Measurements from ENCODE around the gene SIRT7. TPM values are rescaled to one million over a fixed set of nuclear protein-coding genes. Genes with fewer than 3 reads are reported as not detected.
A peak's percentile ranks its signal among the peaks of the same experiment; 100 is the strongest.
"Not testable (repeated sequence)": the region's sequence is repeated elsewhere in the genome, so short reads cannot be mapped to it uniquely, and the experiment has no call there.

Gene SIRT7
- total RNA-seq, 1 donor from 2014 or later, result 8.0 TPM

DNA sequence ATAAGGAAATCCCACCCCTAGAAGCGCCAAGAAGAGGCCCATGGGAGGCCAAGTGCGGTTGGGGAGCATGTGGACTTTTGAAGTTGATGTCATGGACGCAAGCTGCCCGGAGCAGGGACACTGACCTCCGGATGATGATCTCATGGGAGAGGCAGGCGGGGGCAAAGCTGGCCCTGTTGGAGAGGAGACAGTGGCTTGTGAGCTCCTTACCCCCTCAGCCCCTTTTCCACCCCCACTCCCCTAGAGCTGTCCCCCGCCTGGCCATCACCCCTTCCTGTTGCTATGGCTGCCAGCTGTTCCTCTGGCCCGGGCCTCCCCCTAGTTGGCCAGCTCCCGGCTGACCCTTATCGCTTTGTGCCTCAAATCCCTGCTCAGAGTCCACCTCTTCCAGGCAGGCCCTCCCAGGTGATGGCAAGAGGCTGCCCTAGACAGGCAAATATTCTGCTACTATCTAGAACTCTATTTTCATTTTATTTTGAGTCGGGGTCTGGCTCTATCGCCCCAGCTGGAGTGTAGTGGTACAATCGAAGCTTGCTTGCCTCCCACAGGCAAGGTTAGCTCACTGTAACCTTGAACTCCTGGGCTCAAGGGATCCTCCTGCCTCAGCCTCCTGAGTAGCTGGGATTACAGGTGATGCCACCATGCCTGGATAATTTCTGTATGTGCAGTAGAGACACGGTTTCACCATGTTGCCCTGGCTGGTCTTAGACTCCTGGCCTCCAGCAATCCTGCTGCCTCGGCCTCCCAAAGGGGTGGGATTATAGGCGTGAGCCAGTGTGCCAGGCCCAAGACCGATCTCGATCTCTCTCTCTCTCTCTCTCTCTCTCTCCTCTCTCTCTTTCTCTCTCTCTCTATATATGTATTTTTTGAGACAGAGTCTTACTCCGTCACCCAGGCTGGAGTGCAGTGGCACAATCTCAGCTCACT is 36.4 kb upstream of the SIRT7 start:
- no peak for DNase-seq

DNA sequence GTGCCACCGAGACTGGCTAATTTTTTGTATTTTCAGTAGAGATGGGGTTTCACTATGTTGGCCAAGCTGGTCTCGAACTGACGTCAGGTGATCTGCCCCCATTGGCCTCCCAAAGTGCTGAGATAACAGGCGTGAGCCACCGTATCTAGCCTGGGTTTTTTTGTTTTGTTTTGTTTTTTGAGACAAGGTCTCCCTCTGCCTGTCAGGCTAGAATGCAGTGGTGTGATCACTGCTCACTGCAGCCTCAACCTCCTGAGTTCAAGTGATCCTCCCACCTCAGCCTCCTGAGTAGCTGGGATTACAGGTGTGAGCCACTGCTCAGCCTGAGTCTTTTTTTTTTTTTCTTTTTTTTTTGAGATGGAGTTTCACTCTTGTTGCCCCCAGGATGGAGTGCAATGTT is 35.5 kb upstream of the SIRT7 start:
- DNase-seq, result not testable (repeated sequence)

DNA sequence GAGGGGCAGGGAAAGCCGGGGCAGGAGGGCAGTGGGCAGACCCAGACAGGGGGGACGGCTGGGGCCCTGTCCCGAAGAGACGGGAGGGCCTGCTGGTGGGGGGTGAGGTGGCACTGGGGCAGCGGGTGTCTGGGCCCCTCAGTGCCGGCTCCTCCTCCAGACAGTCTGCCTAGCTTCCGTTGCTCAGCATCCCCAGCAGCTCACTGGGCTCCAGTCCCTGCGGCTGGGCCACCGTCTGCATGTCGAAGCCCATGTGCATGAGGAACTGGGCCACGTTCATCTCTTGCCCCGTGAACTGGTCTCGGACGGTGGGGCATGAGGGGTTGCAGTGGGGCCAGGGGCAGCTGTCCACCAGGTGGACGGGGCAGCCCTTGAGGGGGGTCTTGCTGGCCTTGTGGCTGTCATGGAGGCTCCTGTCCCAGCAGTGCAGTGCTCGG is 34.8 kb upstream of the SIRT7 start:
- DNase-seq, result no peak

DNA sequence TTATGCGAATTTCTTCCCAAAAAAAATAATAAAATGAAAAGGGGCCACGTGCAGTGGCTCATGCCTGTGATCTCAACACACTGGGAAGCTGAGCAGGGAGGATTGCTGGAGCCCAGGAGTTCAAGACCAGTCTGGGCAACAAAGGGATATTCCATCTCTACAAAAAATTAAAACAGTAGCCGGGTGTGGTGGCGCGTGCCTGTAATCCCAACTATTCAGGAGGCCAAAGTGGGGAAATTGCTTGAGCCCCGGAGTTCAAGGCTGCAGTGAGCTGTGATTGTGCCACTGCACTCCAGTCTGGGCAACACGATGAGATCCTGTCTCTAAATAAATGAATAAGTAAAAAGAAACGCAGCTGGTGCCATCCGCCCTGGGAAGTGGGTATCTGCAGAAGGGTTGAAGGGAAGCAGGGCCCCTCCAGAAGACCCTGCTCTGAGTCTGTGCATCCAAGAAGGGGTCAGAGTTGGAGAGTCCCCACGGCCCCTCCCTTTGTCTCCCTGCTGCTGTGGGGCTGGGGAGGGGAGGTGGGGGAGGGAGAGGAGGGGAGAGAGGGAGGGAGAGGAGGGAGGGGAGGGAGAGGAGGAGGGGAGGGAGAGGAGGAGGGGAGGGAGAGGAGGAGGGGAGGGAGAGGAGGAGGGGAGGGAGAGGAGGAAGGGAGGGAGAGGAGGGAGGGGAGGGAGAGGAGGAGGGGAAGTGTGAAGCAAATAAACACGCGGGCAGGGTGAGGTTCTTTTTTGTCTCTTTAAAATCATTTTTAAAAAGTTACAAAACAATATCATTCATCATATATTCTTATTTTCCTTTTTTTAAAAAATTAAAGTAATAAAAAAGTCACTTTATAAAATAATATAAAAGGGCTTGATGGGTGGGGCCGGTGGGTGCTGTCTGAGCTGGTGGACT is 34.1 kb upstream of the SIRT7 start:
- no peak for DNase-seq

DNA sequence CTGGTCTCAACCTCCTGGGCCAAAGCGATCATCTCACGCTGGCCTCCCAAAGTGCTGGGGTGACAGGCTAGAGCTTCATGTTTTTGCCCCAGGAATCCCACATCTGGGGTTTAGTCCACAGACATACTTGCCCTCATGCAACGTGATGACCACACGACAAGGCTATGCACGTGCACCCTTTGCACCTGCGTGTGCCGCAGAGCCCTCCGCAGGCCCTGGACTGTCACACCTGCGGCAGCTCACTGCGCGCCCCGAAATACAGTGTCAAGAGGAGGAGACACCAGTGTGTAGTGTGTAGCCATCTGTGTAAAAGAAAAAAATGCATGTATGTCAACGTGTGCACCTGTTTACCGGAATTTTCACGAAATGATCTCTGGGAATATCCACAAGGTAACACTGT is 32.5 kb upstream of the SIRT7 start:
- DNase-seq, result no peak

DNA sequence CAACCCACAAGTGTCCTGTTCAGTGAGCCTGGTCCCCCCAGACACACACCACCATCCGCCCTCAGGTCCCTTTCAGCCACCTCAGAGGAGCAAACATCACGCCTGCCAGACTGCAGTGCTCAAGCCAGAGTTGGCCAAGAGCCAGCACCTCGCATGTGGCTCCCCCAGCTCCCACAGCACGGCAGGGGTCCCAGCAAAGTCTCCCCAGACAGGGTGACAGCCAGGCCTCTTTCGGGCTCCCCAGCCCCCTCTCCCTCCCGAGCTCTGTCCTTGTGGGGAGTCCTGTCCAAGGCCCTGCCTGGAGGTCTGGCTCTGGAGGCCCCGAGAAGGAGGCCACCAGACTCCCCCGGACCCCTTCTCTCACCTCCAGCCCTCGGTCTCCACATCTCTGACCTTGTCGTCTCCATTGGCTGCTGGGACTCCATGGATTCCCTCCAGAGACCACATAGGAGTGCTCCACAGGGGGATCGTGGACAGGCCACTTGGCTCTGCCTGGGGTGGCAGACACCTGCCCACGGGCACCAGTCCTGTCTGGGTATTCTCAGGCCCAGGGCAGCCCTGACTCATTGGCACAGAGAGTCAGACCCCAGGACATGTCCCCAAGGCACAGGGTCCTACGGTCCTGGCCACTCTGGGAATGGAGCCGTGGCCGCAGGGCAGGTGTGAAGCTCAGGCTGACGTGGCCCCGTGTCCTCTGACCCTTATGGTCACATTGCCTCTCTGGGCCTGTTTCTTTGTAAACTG is 30.8 kb upstream of the SIRT7 start:
- DNase-seq, result no peak

DNA sequence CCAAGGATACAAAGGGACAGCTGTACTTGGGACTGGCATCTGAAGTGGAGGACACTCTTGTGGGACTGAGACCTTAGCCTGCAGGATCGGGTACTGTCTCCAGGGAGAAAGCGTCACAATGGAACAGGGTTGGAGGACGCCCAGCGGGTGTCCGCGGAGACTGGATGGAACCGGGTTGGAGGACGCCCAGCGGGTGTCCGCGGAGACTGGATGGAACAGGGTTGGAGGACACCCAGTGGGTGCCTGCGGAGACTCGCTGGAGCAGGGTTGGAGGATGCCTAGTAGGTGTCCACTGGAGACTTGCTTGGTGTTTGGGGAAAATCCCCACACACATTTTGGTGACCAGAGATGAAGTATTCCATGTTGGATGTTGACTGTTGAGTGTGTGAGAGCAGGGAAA is 29.2 kb upstream of the SIRT7 start, which contains the start of gene MYADML2:
Gene MYADML2, minus strand, starts transcription at position 45 of the 400 bp plus-strand sequence. CDS start 5,492 bp downstream, outside the sequence.
- DNase-seq, result no peak

DNA sequence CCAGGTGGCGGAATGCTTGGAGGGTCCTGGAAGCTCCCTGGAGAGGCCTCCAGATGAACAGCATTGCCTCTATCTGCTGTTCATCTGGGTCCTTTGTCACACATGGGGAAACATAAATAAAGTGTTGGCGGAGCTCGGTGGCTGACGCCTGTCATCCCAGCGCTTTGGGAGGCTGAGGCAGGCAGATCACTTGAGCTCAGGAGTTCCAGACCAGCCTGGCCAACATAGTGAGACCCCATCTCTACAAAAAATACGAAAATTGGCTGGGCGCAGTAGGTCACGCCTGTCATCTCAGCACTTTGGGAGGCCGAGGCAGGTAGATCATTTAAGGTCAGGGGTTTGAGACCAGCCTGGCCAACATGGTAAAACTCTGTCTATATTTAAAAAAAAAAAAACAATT is 26.9 kb upstream of the SIRT7 start:
- no peak for DNase-seq

DNA sequence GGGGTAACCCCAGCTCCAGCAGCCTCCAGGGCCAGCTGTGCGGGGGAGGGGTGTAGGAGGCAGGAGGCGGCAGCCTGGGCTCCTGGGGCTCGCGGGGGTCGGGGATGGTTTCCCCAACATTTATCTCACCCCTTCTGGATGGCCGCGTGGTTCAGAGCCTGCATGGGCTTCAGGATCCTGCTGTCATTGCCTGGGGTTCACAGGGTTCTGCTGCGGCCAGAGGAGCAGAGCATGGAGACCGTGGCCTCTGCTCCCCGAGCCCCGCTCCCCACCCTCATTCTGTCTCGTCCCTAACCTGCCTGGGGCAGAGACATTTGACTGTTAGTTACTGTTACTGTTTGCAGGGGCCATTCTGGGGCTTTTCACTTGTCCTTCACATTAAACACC is 24.2 kb upstream of the SIRT7 start:
- no peak for DNase-seq

DNA sequence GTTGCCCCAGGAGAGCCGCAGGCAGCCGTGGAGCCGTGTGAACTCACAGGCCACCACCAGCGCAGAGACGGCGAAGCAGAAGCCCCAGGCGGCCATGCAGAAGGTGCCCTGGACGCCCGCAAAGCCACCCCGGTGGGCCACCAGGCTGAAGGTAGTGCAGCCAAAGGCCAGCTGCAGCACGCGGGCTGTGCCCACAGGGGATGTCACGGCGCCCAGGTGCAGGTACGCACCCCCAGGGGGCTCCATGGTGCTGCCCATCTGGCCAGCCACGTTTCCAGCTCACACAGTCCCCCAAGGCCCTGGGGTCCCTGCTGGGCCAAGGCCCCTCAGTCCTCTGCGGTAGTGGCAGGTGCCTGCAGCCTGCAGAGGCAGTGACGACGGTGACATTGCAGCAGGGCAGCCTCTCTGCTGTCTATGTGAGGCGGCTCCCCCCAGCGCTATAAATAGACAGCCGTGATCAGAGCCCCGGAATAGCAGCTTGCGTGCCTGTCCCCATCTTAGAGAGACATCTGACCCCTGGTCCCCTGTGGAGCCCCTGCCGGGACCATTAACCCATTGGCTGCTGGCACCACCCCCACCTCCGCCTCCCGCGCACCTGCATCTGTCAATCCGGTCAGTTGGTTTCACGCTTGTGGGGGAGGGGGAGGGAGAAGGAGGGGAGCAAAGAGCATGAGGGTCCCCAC is 23.6 kb upstream of the SIRT7 start:
- DNase-seq, result no peak

DNA sequence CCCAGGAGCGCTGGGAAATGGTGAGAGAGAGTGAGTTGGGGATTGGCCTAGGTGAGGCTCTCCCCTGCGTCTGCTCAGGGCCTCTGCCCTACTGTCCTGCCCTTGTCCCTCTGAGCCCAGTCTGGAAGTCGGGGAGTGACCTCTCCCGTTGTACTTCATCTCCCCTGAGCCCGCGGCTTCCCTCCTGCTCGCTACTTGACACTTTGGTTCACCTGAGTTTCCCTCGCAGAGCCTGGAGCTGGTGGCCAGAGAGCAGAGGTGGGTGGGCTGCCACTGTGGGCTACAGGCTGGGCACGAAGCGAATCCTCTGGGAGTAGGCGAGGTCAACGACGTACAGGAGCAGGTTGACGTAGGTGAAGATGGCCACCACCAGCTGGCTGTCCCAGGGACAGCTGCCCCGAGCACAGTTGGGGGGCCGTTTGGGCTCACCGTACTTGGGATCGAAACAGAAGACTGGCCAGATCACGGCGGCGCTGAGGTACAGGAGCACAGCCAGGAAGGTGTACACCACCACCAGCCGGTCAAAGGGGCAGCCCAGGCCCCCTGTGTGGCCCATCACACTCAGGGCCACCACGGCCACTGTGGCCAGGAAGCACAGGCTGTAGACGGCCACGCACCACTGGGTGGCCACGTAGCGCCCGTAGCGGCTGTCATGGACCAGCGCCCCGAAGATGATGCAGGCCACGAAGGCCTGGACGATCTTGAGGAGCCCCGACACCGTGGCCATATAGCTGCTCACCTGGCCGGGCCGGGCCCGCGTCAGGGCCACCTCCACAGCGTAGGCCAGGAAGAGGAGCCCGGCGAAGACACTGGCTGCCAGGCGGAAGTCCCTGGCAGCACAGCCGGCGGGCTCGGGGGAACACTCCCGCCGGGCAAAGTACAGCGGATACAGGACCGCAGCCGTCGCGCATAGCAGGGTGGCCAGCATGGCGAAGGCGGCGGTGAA is 22.8 kb upstream of the SIRT7 start:
- no peak for DNase-seq

DNA sequence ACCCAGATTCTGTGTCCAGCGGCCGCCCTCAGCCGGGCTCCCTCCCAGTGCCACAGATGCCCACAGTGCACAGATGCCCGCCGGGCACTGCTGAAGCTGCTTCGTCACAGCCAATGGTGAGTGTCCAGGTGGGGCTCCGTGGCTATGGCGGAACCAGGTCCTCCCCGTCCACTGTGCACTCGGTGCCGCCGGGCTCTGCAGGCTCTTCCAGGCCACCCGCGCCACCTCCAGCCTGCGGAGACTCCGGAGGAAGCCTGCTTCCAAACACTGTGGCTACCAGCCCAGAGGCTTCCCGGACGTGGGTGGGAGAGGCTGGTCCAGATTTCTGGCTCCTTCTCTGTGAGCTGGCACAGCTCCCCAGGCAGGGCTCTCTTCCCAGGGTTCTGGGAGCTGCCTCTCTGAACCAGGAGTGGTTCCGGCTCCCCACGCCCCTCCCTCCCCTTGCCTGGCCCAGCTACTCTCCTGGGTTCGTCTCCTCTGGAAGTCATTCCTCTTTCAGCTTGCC is 22.0 kb upstream of the SIRT7 start:
- peak; percentile 79 for DNase-seq

DNA sequence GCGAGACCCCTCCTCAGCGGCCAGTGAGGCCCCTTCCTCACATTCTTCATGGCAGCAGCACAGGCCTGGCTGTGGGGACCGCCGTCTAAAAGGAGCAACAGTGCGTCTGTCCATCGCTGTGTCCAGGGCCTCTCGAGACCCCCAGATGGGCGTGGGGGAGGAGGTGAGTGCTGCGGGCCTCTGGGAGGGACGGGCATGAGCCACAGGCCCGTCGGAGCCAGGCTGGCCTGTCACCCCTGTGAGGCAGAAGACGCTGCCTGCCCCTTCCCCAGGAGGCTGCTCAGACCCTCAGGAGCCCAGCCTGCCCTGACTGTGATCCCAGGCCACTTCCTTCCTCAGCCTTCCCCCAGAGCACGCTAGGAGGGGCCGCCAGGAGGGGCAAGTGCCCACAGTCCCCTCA is 21.2 kb upstream of the SIRT7 start:
- no peak for DNase-seq

DNA sequence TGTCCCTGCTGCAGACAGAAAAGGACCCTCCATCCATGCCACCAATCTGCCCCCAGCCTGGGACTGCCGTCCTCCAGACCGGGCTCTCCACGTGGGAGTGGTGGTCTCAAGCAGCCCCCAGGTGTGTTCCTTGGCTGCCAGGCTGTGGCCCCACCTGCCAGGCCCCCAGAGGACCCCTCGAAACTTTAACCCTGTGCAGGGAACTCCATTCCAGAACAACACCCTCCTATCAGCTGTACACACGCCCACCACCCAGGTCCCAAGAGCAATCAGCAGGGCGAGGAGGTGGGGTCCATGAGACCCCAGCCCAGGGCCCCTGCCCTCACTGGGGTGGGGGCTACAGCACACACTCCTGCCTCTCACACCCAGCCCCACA is 17.7 kb upstream of the SIRT7 start:
- no peak for DNase-seq

DNA sequence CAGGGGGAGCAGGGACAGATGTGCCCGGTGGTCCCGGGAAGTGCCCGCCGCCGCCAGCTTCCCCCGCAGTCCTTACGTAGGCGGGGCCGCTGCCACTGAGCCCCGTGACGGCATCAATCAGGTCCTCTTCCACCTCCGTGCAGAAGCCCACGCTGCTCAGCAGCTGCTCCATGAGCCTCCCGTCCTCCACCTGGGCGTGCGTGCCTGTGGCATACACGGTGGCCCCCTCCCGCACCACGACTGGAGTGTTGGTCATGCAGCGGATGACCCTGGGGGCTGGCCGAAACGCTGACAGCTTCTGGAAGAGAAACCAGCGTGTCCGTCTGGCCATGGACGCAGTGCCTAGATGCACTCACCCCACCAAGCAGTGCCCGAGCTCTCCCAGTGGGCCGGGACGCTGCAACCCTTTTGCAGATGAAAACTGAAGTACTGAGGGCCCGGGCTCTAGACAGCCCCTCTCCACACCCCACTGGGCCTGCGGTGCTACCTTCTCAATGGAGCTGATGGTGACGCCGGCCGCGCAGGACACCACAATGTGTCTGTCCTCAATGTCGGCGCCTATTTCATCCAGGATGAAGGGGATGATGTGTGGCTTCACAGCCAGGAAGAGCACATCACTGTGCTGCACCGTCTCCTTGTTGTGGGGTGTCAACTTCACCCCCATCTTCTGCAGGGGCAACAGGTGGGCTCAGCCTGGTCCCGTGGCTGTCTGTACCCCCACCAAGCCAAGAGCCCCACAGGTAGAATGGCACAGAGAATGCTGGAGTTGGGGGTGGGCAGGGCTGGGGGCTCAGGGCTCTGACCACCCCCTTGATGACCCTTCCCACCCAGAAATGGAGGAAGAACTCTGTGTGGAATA is 17.1 kb upstream of the SIRT7 start:
- no peak for DNase-seq

DNA sequence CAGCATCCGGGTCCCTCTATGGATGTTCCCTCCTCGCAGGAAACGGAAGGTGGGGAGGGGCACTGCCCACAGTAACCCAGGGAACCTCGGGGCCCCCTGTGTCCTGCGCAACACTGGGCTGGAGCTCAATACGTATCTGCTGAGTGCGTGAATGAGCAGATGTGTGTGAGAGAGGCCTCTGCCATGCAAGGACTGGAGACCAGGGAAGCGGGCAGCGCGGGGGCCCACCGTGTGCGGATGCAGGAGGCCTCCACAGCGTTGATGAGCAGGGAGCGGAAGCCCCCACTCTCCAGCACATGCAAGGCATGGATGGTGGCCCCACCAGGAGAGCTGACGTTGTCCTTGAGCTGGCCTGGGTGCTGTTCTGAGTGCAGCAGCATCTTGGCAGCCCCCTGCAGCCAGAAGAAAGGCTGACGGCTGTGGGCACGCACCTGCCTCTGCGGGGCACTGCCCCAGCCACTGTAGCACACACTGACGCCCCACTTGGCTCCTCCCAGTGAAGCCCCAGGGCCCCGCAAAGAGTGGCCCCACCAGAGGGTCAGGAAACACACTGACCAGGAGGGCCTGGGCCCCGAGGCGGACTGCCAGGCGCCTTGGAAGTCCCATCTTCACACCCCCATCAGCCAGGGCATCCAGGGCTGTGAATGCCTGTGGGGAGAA is 16.3 kb upstream of the SIRT7 start:
- no peak for DNase-seq

DNA sequence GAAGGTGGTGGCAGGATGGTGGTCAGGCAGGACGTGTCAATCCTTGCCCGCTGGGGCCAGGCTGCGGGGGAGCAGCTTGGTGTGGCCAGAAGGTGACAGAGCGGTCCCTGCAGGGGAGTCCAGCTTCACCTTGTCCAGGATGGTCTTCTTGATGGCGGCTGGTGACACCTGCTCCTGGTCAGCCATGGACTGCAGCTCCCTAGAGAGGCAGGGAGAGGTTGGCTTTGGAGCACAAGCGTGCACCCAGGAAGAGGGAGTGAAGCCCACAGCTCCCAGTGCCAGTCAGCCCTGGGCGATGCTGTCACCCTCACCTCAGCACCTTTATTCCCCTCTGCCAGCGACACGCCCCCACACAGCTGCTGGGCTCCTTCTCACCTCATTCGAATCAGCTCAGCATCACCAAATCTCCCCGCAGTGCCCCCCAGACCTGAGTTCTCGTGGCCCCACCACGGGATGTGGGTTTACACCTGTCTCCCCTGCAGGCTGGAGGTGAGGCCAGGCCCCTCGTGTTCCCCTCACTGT is 15.3 kb upstream of the SIRT7 start:
- no peak for DNase-seq

DNA sequence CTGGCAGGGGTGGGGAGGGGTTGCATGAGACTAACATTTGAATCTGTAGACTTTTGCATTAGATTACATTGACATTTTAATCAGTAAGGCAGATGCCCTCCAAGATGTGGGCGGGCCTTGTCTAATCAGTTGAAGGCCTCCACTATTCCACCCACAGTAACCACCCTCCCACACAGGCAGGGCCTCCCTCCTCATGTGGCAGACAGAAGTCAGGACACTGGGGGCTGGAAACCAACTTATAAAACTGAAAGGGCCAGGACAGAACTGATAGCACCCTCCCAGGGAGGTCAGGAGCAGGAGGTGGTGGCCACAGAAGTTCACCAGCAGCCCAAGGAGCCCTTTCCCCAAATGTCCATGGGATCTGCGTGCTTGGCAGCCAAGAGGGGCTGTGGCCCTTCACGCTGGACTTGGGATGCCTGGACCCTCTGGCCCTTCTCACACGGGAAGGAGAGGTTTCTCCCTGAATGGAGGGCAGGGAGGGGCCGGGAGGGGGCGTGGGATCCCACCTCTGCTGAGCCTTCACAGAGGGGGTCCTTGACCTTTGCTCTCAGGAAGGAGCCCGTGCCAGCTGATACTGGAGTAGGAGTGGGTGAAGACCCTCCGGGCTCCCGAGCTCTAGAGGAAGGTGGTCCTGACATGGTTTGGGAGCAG is 14.5 kb upstream of the SIRT7 start:
- no peak for DNase-seq

Data from occipital lobe (tissue), 2 donors.